A673 (cell line): ENCODE measurements around the gene PRAF2.

Experiments used
- CTCF ChIP-seq: fragments of 300-800, 200-600 bp; sonication (generic); conservative IDR thresholded peaks from 2 replicates; pipeline ENCODE4 v1.5.1; 2017; ENCODE audit warnings: low read depth, mild to moderate bottlenecking, antibody characterized with exemption, low read length, moderate library complexity, mixed read lengths
- EZH2 ChIP-seq: fragments of 200-600 bp; sonication (generic); IDR thresholded peaks from 2 replicates; pipeline ENCODE4 v1.6.1; 2017; ENCODE audit warnings: borderline replicate concordance, low read depth, mild to moderate bottlenecking, mixed read lengths, antibody characterized with exemption, low read length; ENCODE audit not compliant: poor library complexity, severe bottlenecking

- TF ChIP-seq CTCF (no peak), EZH2 (no peak)
These were observed 43.5 kb downstream of the PRAF2 start for GRCh38 chrX:49030283-49030682.
